ENCODE data around the gene TMEM95. TPM values are rescaled to one million over a fixed set of nuclear protein-coding genes. Genes with fewer than 3 reads are reported as not detected.
A peak's percentile ranks its signal among the peaks of the same experiment; 100 is the strongest.

TMEM95 gene
- total and polyA plus RNA-seq, 10 donors = not detected

- peak overlapping the region; percentile 75 to 96 (median 88) for H3K4me3 ChIP-seq
- peaks cover 0 to 85% (median 64%) of the 10 kb centered on the region in 6 donors for H3K36me3 ChIP-seq
- no peaks in the 10 kb centered on the region for H3K9me3 ChIP-seq
- peaks cover 21 to 62% (median 47%) of the 10 kb centered on the region in 6 donors for H3K4me1 ChIP-seq
- TF ChIP-seq POLR2A (IDR thresholded peaks at IDR 0.05) = no peak
- no peak for TF ChIP-seq POLR2AphosphoS5 (IDR thresholded peaks at IDR 0.05)
- TF ChIP-seq CTCF (IDR thresholded peaks at IDR 0.05 in 8 of 11, conservative IDR thresholded peaks at IDR 0.05 in 3 of 11) = no peak
- peak overlapping the region; percentile 93 to 99 (median 97) for H3K27ac ChIP-seq
- intact Hi-C loops (cut with DNase I; ENCODE audit: low total_unique reads) = no loop called here
- peak; percentile 84 for DNase-seq
- H3K27me3 ChIP-seq (replicated peaks in 1 of 7) = no peaks in the 10 kb centered on the region
- 26 to 47% (median 40%) methylated on average over 23 to 30 of the region's 30 CpGs for WGBS, 5 donors
These were observed 39.3 kb upstream of the TMEM95 start for GRCh38 chr17:7315570-7316235.

GRCh38 chr17:7317161-7317803, 37.7 kb upstream of the TMEM95 start:
- H3K27ac ChIP-seq = peak overlapping the region in 2 of 8 donors; percentile 19 to 37
- H3K9me3 ChIP-seq = no peaks in the 10 kb centered on the region
- H3K36me3 ChIP-seq = peaks cover 0 to 85% (median 65%) of the 10 kb centered on the region in 6 donors
- H3K27me3 ChIP-seq (replicated peaks in 1 of 7) = no peaks in the 10 kb centered on the region
- DNase-seq = no peak
- H3K4me3 ChIP-seq = no peak overlapping the region
- peaks cover 16 to 49% (median 38%) of the 10 kb centered on the region in 6 donors for H3K4me1 ChIP-seq
- TF ChIP-seq CTCF (IDR thresholded peaks at IDR 0.05 in 8 of 11, conservative IDR thresholded peaks at IDR 0.05 in 3 of 11) (no peak), POLR2AphosphoS5 (IDR thresholded peaks at IDR 0.05) (no peak), POLR2A (IDR thresholded peaks at IDR 0.05) (no peak)
- intact Hi-C loops (cut with DNase I; ENCODE audit: low total_unique reads) = no loop called here
- 72 to 88% (median 79%) methylated on average over 16 of the region's 16 CpGs for WGBS, 5 donors

GRCh38 chr17:7318121-7318860, 36.7 kb upstream of the TMEM95 start:
- H3K4me1 ChIP-seq = peaks cover 16 to 39% (median 27%) of the 10 kb centered on the region in 6 donors
- H3K4me3 ChIP-seq = no peak overlapping the region
- TF ChIP-seq POLR2A (IDR thresholded peaks at IDR 0.05) = no peak
- peak in 1 of 3 donors; percentile 8 for TF ChIP-seq POLR2AphosphoS5 (IDR thresholded peaks at IDR 0.05)
- TF ChIP-seq CTCF (IDR thresholded peaks at IDR 0.05 in 8 of 11, conservative IDR thresholded peaks at IDR 0.05 in 3 of 11) = no peak
- intact Hi-C loops (cut with DNase I; ENCODE audit: low total_unique reads) = no loop called here
- H3K36me3 ChIP-seq = peaks cover 0 to 85% (median 65%) of the 10 kb centered on the region in 6 donors
- H3K27me3 ChIP-seq (replicated peaks in 1 of 7) = no peaks in the 10 kb centered on the region
- 88 to 94% (median 93%) methylated on average over 10 to 13 of the region's 13 CpGs for WGBS, 5 donors
- no peak overlapping the region for H3K27ac ChIP-seq
- no peaks in the 10 kb centered on the region for H3K9me3 ChIP-seq
- DNase-seq = no peak

Data from spleen (tissue), 11 donors.